Mononuclear cell (primary cell): Measurements from ENCODE around the gene UGT2A2. TPM values are rescaled to one million over a fixed set of nuclear protein-coding genes. Genes with fewer than 3 reads are reported as not detected.
"Not testable (repeated sequence)": the region's sequence is repeated elsewhere in the genome, so short reads cannot be mapped to it uniquely, and the experiment has no call there.

Experiments used
- H3K27me3 ChIP-seq: 2 replicates; pipeline ENCODE4 v1.6.0; 2011; ENCODE audit warnings: low read length, control low read depth; ENCODE audit not compliant: insufficient read depth
- H3K4me1 ChIP-seq: 2 replicates; pipeline ENCODE4 v1.5.1; 2011; ENCODE audit warnings: mild to moderate bottlenecking, low read length, control low read depth; ENCODE audit not compliant: insufficient read depth
- H3K4me3 ChIP-seq: 2 replicates; pipeline ENCODE4 v1.5.1; 2011; ENCODE audit warnings: mild to moderate bottlenecking, low read length, moderate library complexity
- H3K9me3 ChIP-seq: 2 replicates; pipeline ENCODE4 v1.5.1; 2011; ENCODE audit warnings: low read depth, mild to moderate bottlenecking, control low read depth, low read length
- total RNA-seq: library from RNA; depleted of rRNA; stranded (reverse); fragments of >200 nt; gene quantifications from one replicate; pipeline ENCODE4 v1.2.3, GENCODE V29; 2012

Gene UGT2A2
- total RNA-seq: not detected

- Histone ChIP-seq H3K9me3 (no peaks in the 10 kb centered on the region), H3K27me3 (no peaks in the 10 kb centered on the region), H3K4me1 (no peaks in the 10 kb centered on the region)
Measured at GRCh38 chr4:69639542-69639941, at the start of gene UGT2A2. UGT2A2 (minus strand) TSS chr4:69639642; CDS start chr4:69639640, 2 bp downstream.

GRCh38 chr4:69684804-69685203, 45.4 kb upstream of the UGT2A2 start:
- Histone ChIP-seq H3K4me3 (no peak overlapping the region), H3K9me3 (no peaks in the 10 kb centered on the region), H3K27me3 (no peaks in the 10 kb centered on the region), H3K4me1 (no peaks in the 10 kb centered on the region)

More at GRCh38 chr4:69639542-69639941, at the start of gene UGT2A2:
- H3K4me3 ChIP-seq: no peak within 1 kb of the TSS

GRCh38 chr4:69668680-69669079, 29.2 kb upstream of the UGT2A2 start:
- Histone ChIP-seq H3K4me3 (no peak overlapping the region), H3K27me3 (no peaks in the 10 kb centered on the region), H3K4me1 (no peaks in the 10 kb centered on the region), H3K9me3 (no peaks in the 10 kb centered on the region)

GRCh38 chr4:69664009-69664408, 24.6 kb upstream of the UGT2A2 start:
- not testable (repeated sequence) for H3K4me1 ChIP-seq, H3K9me3 ChIP-seq, H3K27me3 ChIP-seq, H3K4me3 ChIP-seq

- not testable (repeated sequence) for H3K4me1 ChIP-seq, H3K9me3 ChIP-seq, H3K4me3 ChIP-seq, H3K27me3 ChIP-seq
Measured at GRCh38 chr4:69661130-69661803, 21.8 kb upstream of the UGT2A2 start.

GRCh38 chr4:69658133-69658532, 18.7 kb upstream of the UGT2A2 start:
- Histone ChIP-seq H3K9me3 (no peaks in the 10 kb centered on the region), H3K4me1 (no peaks in the 10 kb centered on the region), H3K4me3 (no peak overlapping the region), H3K27me3 (no peaks in the 10 kb centered on the region)

- Histone ChIP-seq H3K27me3 (no peaks in the 10 kb centered on the region), H3K4me1 (no peaks in the 10 kb centered on the region), H3K4me3 (no peak overlapping the region), H3K9me3 (no peaks in the 10 kb centered on the region)
Measured at GRCh38 chr4:69656653-69657158, 17.3 kb upstream of the UGT2A2 start.

GRCh38 chr4:69653147-69653546, 13.7 kb upstream of the UGT2A2 start, which contains the start of gene UGT2A1:
UGT2A1 (minus strand) TSS chr4:69653247; CDS start chr4:69647644, 5,603 bp downstream.
- no peak within 1 kb of the TSS for H3K4me3 ChIP-seq
- no peaks in the 10 kb centered on the region for H3K27me3 ChIP-seq
- no peaks in the 10 kb centered on the region for H3K9me3 ChIP-seq
- no peaks in the 10 kb centered on the region for H3K4me1 ChIP-seq

GRCh38 chr4:69650872-69651271, 11.4 kb upstream of the UGT2A2 start:
- Histone ChIP-seq H3K27me3 (no peaks in the 10 kb centered on the region), H3K4me1 (no peaks in the 10 kb centered on the region), H3K9me3 (no peaks in the 10 kb centered on the region), H3K4me3 (no peak overlapping the region)

GRCh38 chr4:69649629-69650028, 10.2 kb upstream of the UGT2A2 start:
- no peaks in the 10 kb centered on the region for H3K9me3 ChIP-seq
- no peaks in the 10 kb centered on the region for H3K4me1 ChIP-seq
- H3K27me3 ChIP-seq: no peaks in the 10 kb centered on the region
- H3K4me3 ChIP-seq: no peak overlapping the region

GRCh38 chr4:69649207-69649606, 9.8 kb upstream of the UGT2A2 start:
- Histone ChIP-seq H3K4me1 (no peaks in the 10 kb centered on the region), H3K9me3 (no peaks in the 10 kb centered on the region), H3K4me3 (no peak overlapping the region), H3K27me3 (no peaks in the 10 kb centered on the region)

GRCh38 chr4:69642961-69643360, 3.5 kb upstream of the UGT2A2 start:
- Histone ChIP-seq H3K9me3 (no peaks in the 10 kb centered on the region), H3K4me3 (no peak overlapping the region), H3K4me1 (no peaks in the 10 kb centered on the region), H3K27me3 (no peaks in the 10 kb centered on the region)

- H3K27me3 ChIP-seq: no peaks in the 10 kb centered on the region
- H3K4me1 ChIP-seq: no peaks in the 10 kb centered on the region
- no peak overlapping the region for H3K4me3 ChIP-seq
- no peaks in the 10 kb centered on the region for H3K9me3 ChIP-seq
Measured at GRCh38 chr4:69640289-69640688, 847 bp upstream of the UGT2A2 start.

- Histone ChIP-seq H3K27me3 (no peaks in the 10 kb centered on the region), H3K4me1 (no peaks in the 10 kb centered on the region), H3K9me3 (no peaks in the 10 kb centered on the region), H3K4me3 (no peak overlapping the region)
Measured at GRCh38 chr4:69617083-69617694, 22.3 kb downstream of the UGT2A2 start.

- Histone ChIP-seq H3K4me1 (no peaks in the 10 kb centered on the region), H3K27me3 (no peaks in the 10 kb centered on the region), H3K9me3 (no peaks in the 10 kb centered on the region), H3K4me3 (no peak overlapping the region)
Measured at GRCh38 chr4:69610484-69610883, 29.0 kb downstream of the UGT2A2 start.

GRCh38 chr4:69601065-69601464, 38.4 kb downstream of the UGT2A2 start:
- Histone ChIP-seq H3K9me3 (no peaks in the 10 kb centered on the region), H3K27me3 (no peaks in the 10 kb centered on the region), H3K4me3 (no peak overlapping the region), H3K4me1 (no peaks in the 10 kb centered on the region)
